Esophagus muscularis mucosa (tissue), 3 donors: Measurements from ENCODE around the gene RBL1.

Experiments
- CTCF ChIP-seq, 3 experiments: fragments of 200-600 bp in 2 of 3; fragments of 450-650 bp in 1 of 3; sonication (generic) in 2 of 3; IDR thresholded peaks; one replicate each; pipeline ENCODE4 v1.5.1; 2017 to 2019; ENCODE audit warnings: antibody characterized with exemption in 3 of 3, mild to moderate bottlenecking in 2 of 3, moderate library complexity in 1 of 3
- EP300 ChIP-seq: sonication (generic); formaldehyde crosslinking; IDR thresholded peaks from one replicate; pipeline ENCODE4 v1.6.1; 2017; ENCODE audit warnings: antibody characterized with exemption

GRCh38 chr20:37055276-37055675, 40.5 kb downstream of the RBL1 start:
- TF ChIP-seq CTCF (IDR thresholded peaks at IDR 0.05), result no peak
- TF ChIP-seq EP300, result no peak
